Lung (tissue), 12 donors: Measurements from ENCODE around the gene STX8. TPM values are rescaled to one million over a fixed set of nuclear protein-coding genes. Genes with fewer than 3 reads are reported as not detected.
A peak's percentile ranks its signal among the peaks of the same experiment; 100 is the strongest.

Experiments
- ATAC-seq: fragments of 200-7000 bp; cut with Tn5 transposase; one replicate; pipeline ENCODE4 v1.9.1; 2020; ENCODE audit warnings: moderate number of reproducible peaks; ENCODE audit not compliant: insufficient read depth, low FRiP score
- DNase-seq, 3 donors: peaks; one replicate each; pipeline ENCODE4 v3.0.0-alpha.2; 2013 to 2017
- H3K27ac ChIP-seq, 2 donors: one replicate each; pipeline ENCODE4 v1.5.1; 2013; ENCODE audit warnings: mild to moderate bottlenecking in 2 of 2, moderate library complexity in 2 of 2, control low read depth in 1 of 2, inconsistent platforms in 1 of 2, low read depth in 1 of 2, low read length in 1 of 2
- H3K27me3 ChIP-seq, 3 donors: one replicate each; pipeline ENCODE4 v1.5.1; 2013; ENCODE audit warnings: low read length in 2 of 3; ENCODE audit not compliant: control insufficient read depth in 3 of 3, insufficient read depth in 3 of 3
- H3K36me3 ChIP-seq, 4 donors: one replicate each; pipeline ENCODE4 v1.5.1; 2013; ENCODE audit warnings: low read length in 4 of 4, mild to moderate bottlenecking in 1 of 4, moderate library complexity in 1 of 4; ENCODE audit not compliant: control insufficient read depth in 4 of 4, insufficient read depth in 4 of 4
- H3K4me1 ChIP-seq, 5 donors: one replicate each; pipeline ENCODE4 v1.5.1; 2013; ENCODE audit warnings: low read length in 5 of 5, mild to moderate bottlenecking in 2 of 5, moderate library complexity in 1 of 5; ENCODE audit not compliant: control insufficient read depth in 5 of 5, insufficient read depth in 5 of 5
- H3K4me3 ChIP-seq: one replicate; pipeline ENCODE4 v1.5.1; 2013; ENCODE audit warnings: mild to moderate bottlenecking, control low read depth, moderate library complexity
- H3K9ac ChIP-seq, 2 donors: one replicate each; pipeline ENCODE4 v1.5.1; 2013; ENCODE audit warnings: low read length in 2 of 2, control low read depth in 1 of 2; ENCODE audit not compliant: insufficient read depth in 1 of 2
- H3K9me3 ChIP-seq, 4 donors: one replicate each; pipeline ENCODE4 v1.5.1; 2013; ENCODE audit warnings: low read length in 3 of 4, mild to moderate bottlenecking in 1 of 4, moderate library complexity in 1 of 4; ENCODE audit not compliant: control insufficient read depth in 4 of 4, insufficient read depth in 3 of 4
- CTCF ChIP-seq: IDR thresholded peaks from 2 replicates; pipeline ENCODE4 v1.5.1; 2012; ENCODE audit warnings: mild to moderate bottlenecking; ENCODE audit errors: control extremely low read depth, extremely low read depth
- WGBS, 2 donors: extraction: QIAGEN DNeasy Blood & Tissue Kit; methylation state at CpG; one replicate each; pipeline ENCODE4 v1.1.7; 2013; 5-methylcytosine and 5-hydroxymethylcytosine counted together
- polyA plus RNA-seq, 2 donors: library from polyadenylated mRNA; stranded (reverse); fragments of 200-250 nt; gene quantifications; one replicate each; pipeline ENCODE4 v1.2.1, GENCODE V29; 2013
- total RNA-seq, 2 donors: library from RNA; depleted of rRNA in 1 of 2; stranded (reverse); fragments of >200 nt in 1 of 2; gene quantifications; one replicate each; pipeline ENCODE4 v1.2.1, GENCODE V29; 2014 to 2021
- donor health status: control.
- donor health status: control.
- donor health status: Bipolar disorder and iron deficiency.
- donor health status: healthy.
- donor health status: DM: yes; HTN: yes; CAD: no.

The STX8 gene
- total and polyA plus RNA-seq, 4 donors = 36.5 to 81.1 (median 63.2) TPM

- DNase-seq (peak in 2 of 3 donors; percentile 1 to 14), ATAC-seq (no peak)
- H3K9me3 ChIP-seq = no peaks in the 10 kb centered on the region
- no peak overlapping the region for H3K27ac ChIP-seq
- peaks cover 0 to 7% (median 0%) of the 10 kb centered on the region in 5 donors for H3K4me1 ChIP-seq
- WGBS, 2 donors = 69 to 82% methylated on average over 4 of the region's 4 CpGs
- H3K27me3 ChIP-seq = no peaks in the 10 kb centered on the region
- no peaks in the 10 kb centered on the region for H3K36me3 ChIP-seq
- TF ChIP-seq CTCF = no peak
- no peak overlapping the region for H3K9ac ChIP-seq
- H3K4me3 ChIP-seq = no peak overlapping the region
These were observed 55.0 kb downstream of the STX8 start for GRCh38 chr17:9520649-9521048.

- no peak for TF ChIP-seq CTCF
- H3K9ac ChIP-seq = no peak overlapping the region
- peaks cover 0 to 7% (median 0%) of the 10 kb centered on the region in 5 donors for H3K4me1 ChIP-seq
- no peak overlapping the region for H3K4me3 ChIP-seq
- WGBS, 2 donors = 77 to 79% methylated on average over 9 of the region's 9 CpGs
- no peaks in the 10 kb centered on the region for H3K9me3 ChIP-seq
- H3K27me3 ChIP-seq = no peaks in the 10 kb centered on the region
- H3K27ac ChIP-seq = no peak overlapping the region
- H3K36me3 ChIP-seq = no peaks in the 10 kb centered on the region
- ATAC-seq (no peak), DNase-seq (peak in 2 of 3 donors; percentile 11 to 13)
These were observed 55.9 kb downstream of the STX8 start for GRCh38 chr17:9519583-9520272.

GRCh38 chr17:9517396-9517795 is 58.2 kb downstream of the STX8 start:
- Histone ChIP-seq H3K27me3 (no peaks in the 10 kb centered on the region), H3K9me3 (no peaks in the 10 kb centered on the region), H3K4me3 (no peak overlapping the region), H3K36me3 (no peaks in the 10 kb centered on the region), H3K27ac (no peak overlapping the region), H3K4me1 (peaks cover 0 to 7% (median 0%) of the 10 kb centered on the region in 5 donors), H3K9ac (no peak overlapping the region)
- no peak for TF ChIP-seq CTCF
- DNase-seq (no peak), ATAC-seq (no peak)
- WGBS, 2 donors = 83 to 93% methylated on average over 1 of the region's 1 CpG
